RCC 7860 (cell line): ENCODE data around the gene CASTOR2.
"Not testable (repeated sequence)": the region's sequence is repeated elsewhere in the genome, so short reads cannot be mapped to it uniquely, and the experiment has no call there.

ENCODE experiments used
- DNase-seq: peaks from one replicate; pipeline ENCODE4 v3.0.0-alpha.2; 2015; ENCODE audit warnings: low spot score
- FAIRE-seq: peaks from 2 replicates; lab custom pipeline; 2012; peaks lifted over from hg19 to GRCh38; lab: Jason Lieb, UNC

CASTOR2 gene

DNA sequence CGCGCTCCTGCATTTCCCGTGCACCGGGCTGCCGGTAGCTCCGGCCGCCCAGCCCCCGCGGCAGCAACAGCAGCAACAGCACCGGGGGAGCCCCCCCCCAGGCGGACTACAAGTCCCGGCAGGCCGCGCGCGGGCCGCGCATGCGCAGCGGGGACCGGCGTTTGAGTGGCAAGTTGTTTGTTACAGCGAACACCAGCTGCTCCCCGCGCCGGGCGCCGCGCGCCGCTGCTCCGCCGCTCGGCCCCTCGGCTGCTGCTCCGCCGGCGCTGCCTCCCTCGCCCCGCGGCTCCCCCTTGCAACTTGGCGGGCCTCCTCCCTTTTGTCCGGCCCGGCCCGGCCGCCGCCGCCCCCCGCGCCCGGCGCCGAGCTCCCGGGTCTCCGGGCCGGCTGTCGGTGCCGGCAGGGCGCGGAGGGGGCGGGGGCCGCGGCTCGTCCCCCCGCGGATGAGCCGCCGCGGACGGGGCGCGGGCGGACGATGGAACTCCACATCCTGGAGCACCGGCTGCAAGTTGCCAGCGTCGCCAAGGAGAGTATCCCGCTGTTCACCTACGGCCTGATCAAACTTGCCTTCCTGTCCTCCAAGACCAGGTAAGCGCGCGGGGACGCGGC lies at the start of gene CASTOR2:
Gene CASTOR2, plus strand, starts transcription at position 195 of the 609 bp plus-strand sequence. Its CDS starts 281 bp downstream, at position 476.
- FAIRE-seq, DNase-seq: not testable (repeated sequence)

DNA sequence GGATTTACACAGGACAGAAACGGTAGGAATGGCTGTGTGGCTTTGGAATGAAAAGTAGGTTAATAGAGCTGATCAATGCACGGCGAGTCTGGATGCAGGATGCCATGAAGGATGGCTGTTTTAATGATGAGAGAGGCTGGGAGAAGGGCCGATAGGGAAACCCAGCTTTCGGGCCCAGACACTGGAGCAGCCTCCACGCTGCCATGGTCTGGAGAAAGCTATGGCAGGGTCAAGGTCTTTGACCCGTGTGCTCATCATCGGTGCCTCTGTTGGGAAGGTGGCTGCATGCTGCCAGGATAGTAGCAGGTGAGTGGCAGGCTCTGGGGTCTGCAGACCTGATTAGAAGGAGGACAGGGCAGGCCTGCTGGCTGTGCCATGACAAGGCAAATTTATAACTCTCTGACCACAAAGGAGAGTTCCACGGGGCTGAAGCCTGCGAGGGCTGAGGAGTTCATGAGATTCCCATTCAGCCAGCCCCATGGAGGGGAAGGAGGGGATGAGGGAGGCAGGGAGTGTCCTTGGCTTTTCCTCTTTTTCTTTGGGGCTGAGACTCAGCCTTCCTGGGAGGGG lies 42.1 kb upstream of the CASTOR2 start:
- FAIRE-seq = not testable (repeated sequence)

DNA sequence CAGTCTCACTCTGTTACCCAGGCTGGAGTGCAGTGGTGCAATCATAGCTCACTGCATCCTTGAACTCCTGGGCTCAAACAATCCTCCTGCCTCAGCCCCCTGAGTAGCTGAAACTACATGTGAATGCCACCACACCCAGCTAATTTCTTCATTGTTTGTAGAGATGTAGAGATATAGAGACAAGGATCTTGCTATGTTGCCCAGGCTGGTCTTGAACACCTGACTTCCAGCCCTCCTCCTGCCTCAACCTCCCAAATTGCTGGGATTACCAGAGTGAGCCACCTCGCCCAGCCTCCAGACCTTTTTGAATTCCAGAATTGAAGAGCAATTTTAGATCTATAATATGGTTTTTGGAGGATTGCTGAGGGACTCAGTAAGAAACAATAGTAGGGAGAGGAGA lies 40.9 kb upstream of the CASTOR2 start:
- not testable (repeated sequence) for DNase-seq, FAIRE-seq

More for the DNA sequence above, 42.1 kb upstream of the CASTOR2 start:
- DNase-seq = not testable (repeated sequence)

DNA sequence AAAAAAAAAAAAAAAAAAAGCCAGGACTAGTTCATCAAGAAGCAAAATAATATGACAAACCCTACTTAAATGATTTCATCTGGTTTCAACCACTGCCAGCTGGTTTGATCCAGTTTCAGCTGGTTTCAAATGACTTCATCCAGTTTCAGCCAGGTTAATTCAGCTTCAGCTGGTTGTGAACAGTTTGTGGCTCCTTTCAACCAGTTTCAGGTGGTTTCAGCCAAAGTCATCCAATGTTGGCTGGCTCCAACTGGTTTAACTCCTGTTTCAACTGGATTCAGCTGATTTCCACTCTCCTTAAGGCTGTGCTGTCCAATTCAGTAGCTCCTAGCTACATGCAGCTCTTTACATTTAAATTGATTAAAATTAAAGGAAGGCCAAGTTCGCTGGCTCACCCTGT lies 37.5 kb upstream of the CASTOR2 start:
- FAIRE-seq, DNase-seq: not testable (repeated sequence)

DNA sequence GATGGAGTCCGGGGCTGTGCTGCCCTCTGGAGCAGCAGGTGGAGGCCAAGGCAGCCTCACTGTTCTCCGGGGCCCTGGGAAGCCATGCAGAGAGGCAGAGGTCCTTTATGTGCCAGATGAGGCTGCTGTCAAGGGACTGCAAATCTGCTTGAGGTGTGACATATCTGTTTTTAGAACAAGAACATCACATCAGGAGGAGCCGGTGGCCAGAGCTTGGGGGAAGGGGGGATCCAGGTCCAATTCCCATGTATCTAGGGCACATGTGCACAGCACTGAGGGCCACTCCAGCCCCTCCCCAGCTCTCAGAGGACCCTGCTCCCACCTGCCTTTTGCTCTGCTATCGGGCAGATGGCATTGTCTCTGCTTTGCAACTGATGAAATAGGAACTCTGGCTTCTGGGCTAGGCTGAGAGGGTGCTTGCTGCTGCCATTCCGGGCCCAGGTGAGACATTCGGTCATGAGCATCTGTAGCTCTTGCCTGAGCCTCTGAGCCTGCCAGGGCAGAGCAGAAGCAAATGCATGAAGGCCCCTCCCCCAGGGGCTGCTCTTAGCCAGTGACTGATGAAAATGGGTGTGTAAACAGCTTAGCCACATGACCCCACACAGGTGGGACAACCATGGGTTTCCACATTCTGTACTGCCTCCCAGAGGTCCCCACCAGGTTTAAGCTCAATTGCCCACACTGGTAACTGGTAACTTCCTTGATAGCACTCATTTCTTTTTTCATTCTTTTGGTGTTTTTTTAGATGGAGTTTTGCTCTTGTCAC lies 32.8 kb upstream of the CASTOR2 start:
- DNase-seq = not testable (repeated sequence)

DNA sequence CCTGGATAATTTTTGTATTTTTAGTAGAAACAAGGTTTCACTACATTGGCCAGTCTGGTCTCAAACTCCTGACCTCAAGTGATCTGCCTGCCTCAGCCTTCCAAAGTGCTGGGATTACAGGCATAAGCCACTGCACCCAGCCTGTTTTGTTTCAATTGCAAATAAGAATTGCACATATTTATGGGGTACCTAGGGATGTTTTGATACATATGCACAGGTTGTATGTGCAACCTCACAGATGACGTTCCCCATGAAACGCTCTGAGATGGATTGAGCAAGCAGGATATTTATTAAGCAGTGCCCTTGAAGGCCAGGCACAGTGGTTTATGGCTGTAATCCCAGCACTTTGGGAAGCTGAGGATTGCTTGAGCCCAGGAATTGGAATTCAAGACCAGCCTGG lies 25.1 kb upstream of the CASTOR2 start:
- DNase-seq, FAIRE-seq: not testable (repeated sequence)

More for the DNA sequence above, 32.8 kb upstream of the CASTOR2 start:
- FAIRE-seq = not testable (repeated sequence)

DNA sequence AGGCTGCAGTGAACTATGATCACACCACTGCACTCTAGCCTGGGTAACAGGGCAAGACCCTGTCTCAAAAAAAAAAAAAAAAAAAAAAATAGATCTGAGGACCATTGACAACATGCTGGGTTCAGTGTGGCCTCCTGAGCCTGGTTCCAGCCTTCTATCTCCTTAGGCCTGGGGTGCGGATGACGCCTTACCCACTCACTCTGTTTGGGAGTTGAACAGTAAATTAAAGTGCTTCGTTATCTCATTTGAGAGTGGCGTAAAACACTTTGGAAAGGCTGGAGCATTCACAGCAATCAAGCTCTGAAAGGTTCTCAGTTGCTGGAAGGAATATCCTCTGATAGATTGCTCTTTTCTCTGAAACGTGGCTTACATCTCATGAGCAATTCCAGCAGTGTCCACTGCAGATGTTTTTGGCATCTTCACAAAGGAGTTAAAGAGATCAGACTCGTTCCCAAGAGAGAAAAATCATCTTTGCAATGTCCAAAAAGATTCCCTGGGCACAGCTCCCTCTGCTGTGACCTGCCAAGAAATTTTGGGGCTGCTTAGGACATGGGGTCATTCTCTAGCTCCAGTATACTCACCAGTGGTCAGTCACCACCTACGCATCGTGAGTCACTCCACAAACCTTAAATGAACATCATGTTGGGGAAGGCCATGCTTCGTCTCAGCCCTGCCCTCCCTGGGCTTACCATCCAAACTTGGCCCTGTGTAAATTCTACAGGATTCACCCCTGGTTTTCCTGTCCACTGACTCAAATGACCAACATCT lies 23.0 kb upstream of the CASTOR2 start:
- FAIRE-seq, DNase-seq: not testable (repeated sequence)

DNA sequence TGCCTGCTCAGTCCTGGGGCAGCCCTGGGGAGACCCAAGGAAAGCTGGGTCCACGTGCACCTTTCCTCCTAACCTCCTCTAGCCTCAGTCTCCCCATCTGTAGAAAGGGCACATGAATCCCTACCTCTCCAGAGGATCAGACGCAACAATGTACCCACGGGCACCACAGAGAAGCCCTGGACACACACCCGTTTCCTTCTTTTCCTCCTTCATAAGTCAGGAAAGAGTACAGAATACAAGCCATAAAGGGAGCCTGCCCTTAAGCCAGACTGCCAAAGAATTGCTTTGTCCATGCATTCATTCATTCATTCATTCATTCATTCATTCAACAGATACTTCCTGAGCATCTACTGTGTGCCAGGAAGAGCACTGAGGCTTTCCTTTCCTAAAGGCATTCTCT lies 20.6 kb upstream of the CASTOR2 start:
- FAIRE-seq, DNase-seq: not testable (repeated sequence)

DNA sequence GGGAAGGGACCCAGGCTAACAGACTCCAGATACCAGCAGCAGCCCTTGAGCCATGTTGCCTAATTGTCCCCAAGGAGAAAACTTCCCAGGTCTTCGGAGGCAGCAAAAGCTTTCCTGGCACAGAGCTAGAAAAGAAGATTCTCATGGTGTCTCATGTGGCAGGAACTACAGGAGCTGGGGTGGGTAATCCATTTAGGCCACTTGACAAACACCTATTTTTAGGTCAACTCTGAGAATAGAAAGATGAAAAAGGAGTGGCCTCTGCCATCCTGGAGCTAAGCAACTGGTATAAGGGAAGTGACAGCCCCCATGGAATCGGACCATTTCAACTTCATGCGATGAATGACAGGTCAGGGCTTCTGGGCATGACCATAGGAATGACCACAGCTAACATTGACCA lies 16.8 kb upstream of the CASTOR2 start:
- not testable (repeated sequence) for DNase-seq, FAIRE-seq

DNA sequence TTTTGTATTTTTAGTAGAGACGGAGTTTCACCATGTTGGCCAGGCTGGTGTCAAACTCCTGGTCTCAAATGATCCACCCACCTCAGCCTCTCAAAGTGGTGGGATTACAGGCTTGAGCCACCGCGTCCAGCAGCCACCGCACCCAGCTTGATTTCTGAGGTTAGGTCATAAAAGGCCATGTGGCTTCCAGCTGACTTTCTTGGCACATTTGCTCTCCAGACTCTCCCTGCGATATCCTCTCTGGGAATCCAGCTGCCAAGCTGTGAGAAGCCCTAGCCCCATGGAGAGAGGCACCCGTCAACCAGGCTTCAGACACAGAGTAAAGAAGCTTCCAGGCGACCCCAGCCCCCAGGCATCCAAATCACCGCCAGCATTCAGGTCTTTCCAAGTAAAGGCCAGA lies 10.7 kb upstream of the CASTOR2 start:
- not testable (repeated sequence) for FAIRE-seq, DNase-seq

DNA sequence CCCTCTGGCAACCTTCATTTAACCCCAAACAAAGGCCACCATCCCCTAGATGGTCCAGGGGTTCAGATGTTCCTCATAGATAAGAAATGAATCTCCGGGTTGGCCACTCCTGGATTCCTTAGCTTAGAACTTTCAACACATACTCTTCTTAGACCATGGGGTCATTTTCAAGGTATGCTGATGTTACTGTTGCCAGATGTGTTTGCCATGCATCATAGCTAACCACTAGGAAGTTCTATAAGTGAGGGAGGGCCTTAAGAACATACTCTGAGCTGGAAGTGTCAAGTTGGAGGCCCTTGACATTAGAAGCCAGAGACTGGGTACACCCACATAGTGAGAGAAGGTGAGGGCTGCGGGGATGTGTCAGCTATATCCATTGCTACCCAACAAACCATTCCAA lies 6.2 kb upstream of the CASTOR2 start:
- FAIRE-seq, DNase-seq: not testable (repeated sequence)

DNA sequence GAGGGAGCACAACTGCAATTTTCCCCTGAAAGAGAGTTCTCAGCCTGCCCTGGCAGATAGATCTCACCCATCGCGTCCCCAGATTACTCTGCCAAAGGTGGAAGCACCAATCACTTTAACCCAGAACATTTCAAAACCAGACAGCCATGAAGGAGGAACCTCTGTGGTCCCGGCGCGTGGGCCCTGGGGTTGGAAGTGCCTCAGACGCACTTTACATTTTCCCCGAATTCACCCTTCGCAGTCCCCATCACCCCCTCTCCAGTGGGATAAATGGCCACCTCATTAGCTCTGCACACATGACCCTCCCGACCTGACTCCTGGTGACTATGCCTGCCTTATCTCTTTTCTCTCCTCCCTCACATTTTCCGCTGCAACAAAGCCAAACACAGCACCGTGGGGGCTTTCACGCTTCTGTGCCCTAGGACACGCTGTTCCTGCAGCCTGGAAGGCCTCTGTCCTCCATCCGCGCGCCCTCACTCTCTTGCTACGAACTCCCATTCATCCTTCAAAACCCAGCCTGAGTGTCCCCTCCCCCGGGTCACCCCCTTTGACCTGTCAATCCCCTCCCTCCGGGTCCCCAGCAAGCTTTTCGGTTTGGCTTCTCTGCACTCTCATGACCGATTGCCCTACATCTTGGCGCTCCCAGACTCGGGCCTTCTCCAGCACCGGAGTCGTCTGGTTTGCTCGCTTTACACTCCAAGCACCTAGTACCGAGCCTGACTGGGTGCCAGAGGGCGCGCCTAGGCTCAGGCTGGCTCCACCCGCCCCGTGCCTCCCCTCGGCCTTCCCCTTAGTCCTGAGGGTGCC lies 598 bp upstream of the CASTOR2 start:
- DNase-seq, FAIRE-seq: not testable (repeated sequence)

DNA sequence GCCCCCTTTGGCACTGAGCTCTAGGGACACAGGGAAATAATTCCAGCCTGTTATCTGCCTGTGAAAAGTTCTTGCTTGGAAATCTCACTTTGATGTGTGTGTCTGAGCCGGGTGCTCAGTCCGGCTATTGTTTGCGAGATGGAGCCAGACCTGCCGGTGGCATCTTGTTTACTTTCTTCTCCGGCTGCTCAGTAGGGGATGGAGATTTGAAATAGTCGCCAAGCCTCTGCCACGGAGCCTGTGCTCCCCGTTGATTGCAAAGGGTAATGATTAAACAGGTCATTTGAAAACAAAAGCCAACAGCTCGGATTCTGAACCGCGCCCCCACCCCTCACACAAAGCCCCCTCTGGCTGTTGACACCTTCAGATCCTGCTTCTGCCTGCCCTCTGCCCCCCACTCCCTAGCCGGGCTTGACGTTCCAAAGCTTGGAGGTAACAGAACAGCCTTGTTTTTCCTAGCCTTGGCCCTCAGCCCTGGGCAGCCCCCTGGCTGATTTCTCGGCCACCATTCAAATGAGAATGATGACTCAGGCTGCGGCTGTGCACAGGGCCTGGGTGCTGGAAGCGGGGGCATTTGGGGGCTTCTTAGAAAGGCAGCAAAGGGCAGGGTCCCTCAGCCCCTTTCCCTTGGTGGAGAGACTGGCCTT lies 1.8 kb downstream of the CASTOR2 start:
- DNase-seq, FAIRE-seq: not testable (repeated sequence)

DNA sequence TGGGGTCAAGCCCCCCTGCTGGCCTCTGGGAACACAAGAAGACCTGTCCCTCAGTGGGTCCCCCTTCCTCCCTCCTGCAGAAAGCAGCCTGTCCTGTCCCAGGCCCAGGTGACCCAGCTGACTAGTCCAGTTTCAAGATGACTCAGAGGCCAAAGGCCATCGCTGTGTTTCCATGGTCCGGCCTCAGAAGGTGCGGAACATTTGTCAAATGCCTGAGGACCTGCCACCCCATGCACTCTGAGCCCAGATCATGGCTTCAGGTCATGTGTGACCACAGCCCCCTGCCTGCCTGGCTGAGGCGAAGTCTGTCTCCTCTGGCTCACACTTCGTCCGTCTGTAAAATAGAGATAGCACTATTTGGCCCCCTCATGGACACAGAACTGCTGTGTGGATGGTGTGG lies 2.4 kb downstream of the CASTOR2 start:
- not testable (repeated sequence) for DNase-seq, FAIRE-seq

DNA sequence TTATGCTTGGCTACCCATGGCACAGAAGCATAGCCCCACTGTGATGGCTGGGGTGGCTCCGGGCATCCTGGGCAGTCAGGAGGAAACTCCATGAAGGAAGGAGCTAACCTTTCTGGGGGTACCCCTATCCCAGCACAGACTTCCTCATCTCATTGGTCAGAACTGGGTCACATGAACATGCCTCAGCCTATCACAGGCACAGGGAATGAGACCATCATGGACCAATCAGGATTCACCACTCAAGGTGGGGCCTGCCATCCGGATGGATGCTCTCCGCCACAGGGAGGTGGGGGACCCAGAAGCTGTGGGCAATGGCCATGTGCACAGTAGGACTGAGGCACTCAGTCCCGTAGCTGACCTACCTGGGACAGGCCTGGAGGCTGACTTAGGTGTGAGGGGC lies 6.9 kb downstream of the CASTOR2 start:
- DNase-seq, FAIRE-seq: not testable (repeated sequence)

DNA sequence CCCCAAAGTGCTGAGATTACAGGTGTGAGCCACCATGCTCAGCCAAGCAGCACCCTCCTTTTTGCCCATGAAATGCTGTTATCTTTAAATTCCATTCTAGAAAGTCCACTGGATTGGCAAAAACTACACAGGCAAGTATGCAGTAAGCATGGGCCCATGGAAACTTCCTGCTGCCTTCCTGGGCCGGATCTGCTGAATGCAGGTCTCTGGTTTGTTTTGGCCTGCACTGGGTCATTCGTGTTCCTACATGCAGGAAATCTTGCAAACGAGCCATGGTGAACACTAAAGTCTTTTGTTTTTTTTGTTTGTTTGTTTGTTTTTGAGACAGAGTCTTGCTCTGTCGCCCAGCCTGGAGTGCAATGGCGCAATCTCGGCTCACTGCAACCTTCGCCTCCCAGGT lies 7.9 kb downstream of the CASTOR2 start:
- FAIRE-seq, DNase-seq: not testable (repeated sequence)

DNA sequence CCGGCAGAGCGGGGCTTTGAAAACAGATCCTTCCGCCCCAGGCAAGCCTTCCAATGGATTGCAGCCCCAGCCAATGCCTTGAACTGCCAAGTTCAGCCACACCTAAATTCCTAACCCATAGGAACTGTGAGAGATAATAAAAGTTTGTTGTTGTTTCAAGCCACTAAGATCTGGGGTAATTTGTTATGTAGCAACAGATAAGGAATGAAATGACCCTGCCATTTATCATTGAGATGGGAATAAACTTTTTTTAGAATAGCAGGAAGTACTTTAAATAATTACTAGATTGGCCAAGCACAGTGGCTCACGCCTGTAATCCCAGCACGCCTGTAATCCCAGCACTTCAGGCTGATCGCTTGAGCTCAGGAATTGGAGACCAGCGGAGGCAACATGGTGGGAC lies 11.5 kb downstream of the CASTOR2 start:
- FAIRE-seq = not testable (repeated sequence)

DNA sequence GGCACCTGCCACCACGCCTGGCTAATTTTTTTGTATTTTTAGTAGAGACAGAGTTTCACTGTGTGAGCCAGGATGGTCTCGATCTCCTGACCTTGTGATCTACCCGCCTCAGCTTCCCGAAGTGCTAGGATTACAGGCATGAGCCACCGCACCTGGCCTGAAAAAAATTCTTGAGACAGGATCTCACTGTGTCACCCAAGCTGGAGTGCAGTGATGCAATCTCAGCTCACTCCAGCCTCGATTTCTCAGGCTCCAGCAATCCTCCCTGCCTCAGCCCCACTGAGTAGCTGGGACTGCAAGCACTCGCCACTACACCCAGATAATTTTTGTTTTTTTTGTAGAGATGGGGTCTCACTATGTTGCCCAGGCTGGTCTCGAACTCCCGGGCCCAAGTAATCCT lies 13.0 kb downstream of the CASTOR2 start:
- FAIRE-seq, DNase-seq: not testable (repeated sequence)

More for the DNA sequence above, 11.5 kb downstream of the CASTOR2 start:
- not testable (repeated sequence) for DNase-seq

DNA sequence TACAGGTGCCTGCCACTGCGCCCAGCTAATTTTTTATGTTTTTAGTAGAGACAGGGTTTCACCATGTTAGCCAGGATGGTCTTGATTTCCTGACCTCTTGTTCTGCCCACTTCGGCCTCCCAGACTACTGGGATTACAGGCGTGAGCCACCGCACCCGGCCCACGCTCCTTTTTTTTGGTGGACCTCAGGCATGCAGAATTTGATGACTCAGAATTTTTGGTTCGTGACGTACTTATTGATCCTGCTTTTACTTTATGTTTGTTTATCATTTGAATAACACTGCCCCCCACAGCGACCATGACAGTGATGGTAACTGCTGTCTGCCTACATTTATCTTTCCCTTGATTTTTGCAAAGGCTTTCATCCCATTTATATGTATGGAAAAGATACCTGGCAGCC lies 23.9 kb downstream of the CASTOR2 start:
- not testable (repeated sequence) for DNase-seq, FAIRE-seq
